SHP77 treated with DMSO at 0.1 percent for 48 hours (cell line): Measurements from ENCODE around the gene POLR1H.

Source experiments
- DNase-seq: peaks from one replicate; lab custom pipeline; 2025; lab: John Stamatoyannopoulos, UW

The POLR1H gene

GRCh38 chr6:30062471-30063178 is 1.6 kb downstream of the POLR1H start:
- no peak for DNase-seq

- DNase-seq: no peak
Measured at GRCh38 chr6:30063315-30063714, 2.2 kb downstream of the POLR1H start.

GRCh38 chr6:30066082-30066481 is 5.0 kb downstream of the POLR1H start:
- DNase-seq: no peak

GRCh38 chr6:30066577-30067459 is 5.8 kb downstream of the POLR1H start, which contains the start of gene PPP1R11:
PPP1R11 (plus strand) TSS chr6:30067198; CDS start chr6:30067411, 213 bp downstream.
- peak; percentile 99 for DNase-seq

GRCh38 chr6:30067460-30068139 is 6.5 kb downstream of the POLR1H start:
- DNase-seq: no peak

GRCh38 chr6:30071081-30071818 is 10.2 kb downstream of the POLR1H start:
- DNase-seq: no peak

- DNase-seq: no peak
Measured at GRCh38 chr6:30071858-30072257, 10.8 kb downstream of the POLR1H start.

GRCh38 chr6:30073489-30074235 is 12.6 kb downstream of the POLR1H start:
- DNase-seq: no peak

GRCh38 chr6:30074331-30075093 is 13.4 kb downstream of the POLR1H start:
- DNase-seq: no peak

- DNase-seq: no peak
Measured at GRCh38 chr6:30075094-30075789, 14.2 kb downstream of the POLR1H start, which contains the start of gene RNF39. RNF39 (minus strand) TSS chr6:30075769; CDS start chr6:30075585, 184 bp downstream.

GRCh38 chr6:30075790-30076732 is 15.0 kb downstream of the POLR1H start:
- no peak for DNase-seq

- DNase-seq: no peak
Measured at GRCh38 chr6:30077218-30077617, 16.2 kb downstream of the POLR1H start.

GRCh38 chr6:30087876-30088275 is 26.8 kb downstream of the POLR1H start:
- DNase-seq: no peak

- DNase-seq: no peak
Measured at GRCh38 chr6:30091577-30092381, 30.7 kb downstream of the POLR1H start.

- no peak for DNase-seq
Measured at GRCh38 chr6:30092852-30093543, 31.9 kb downstream of the POLR1H start.

GRCh38 chr6:30093951-30094661 is 33.0 kb downstream of the POLR1H start:
- DNase-seq: no peak
